Keratinocyte (primary cell): ENCODE measurements around the gene PDE4A. TPM values are rescaled to one million over a fixed set of nuclear protein-coding genes. Genes with fewer than 3 reads are reported as not detected.

Source experiments
- DNase-seq: peaks from one replicate; pipeline ENCODE4 v3.0.0-alpha.2; 2011; ENCODE audit warnings: low read depth, missing footprints, low spot score
- FAIRE-seq: peaks from 2 replicates; lab custom pipeline; 2011; peaks lifted over from hg19 to GRCh38; lab: Jason Lieb, UNC
- H2AFZ ChIP-seq: 2 replicates; pipeline ENCODE4 v1.6.0; 2012; ENCODE audit warnings: low read length, control low read depth, inconsistent platforms; ENCODE audit not compliant: control insufficient read depth
- H3K27ac ChIP-seq: 2 replicates; pipeline ENCODE4 v1.5.1; 2011; ENCODE audit warnings: low read length; ENCODE audit not compliant: control insufficient read depth, insufficient read depth
- H3K27me3 ChIP-seq: 3 replicates; pipeline ENCODE4 v1.6.0; 2011; ENCODE audit warnings: low read length; ENCODE audit not compliant: control insufficient read depth, insufficient read depth; ENCODE audit errors: extremely low read depth
- H3K36me3 ChIP-seq, 2 experiments: 2 replicates in 1 of 2; 3 replicates in 1 of 2; pipeline ENCODE4 v1.5.1; 2011; ENCODE audit warnings: low read length in 2 of 2, mild to moderate bottlenecking in 1 of 2; ENCODE audit not compliant: control insufficient read depth in 2 of 2, insufficient read depth in 2 of 2; ENCODE audit errors: extremely low read depth in 1 of 2
- H3K4me1 ChIP-seq: 3 replicates; pipeline ENCODE4 v1.5.1; 2011; ENCODE audit warnings: low read length; ENCODE audit not compliant: control insufficient read depth, insufficient read depth; ENCODE audit errors: extremely low read depth
- H3K4me2 ChIP-seq: 3 replicates; pipeline ENCODE4 v1.6.0; 2011; ENCODE audit warnings: low read depth, low read length; ENCODE audit not compliant: control insufficient read depth, insufficient read depth; ENCODE audit errors: extremely low read depth
- H3K4me3 ChIP-seq, 3 experiments: fragments of 200-600 bp in 1 of 3; sonication (generic) in 1 of 3; 2 replicates in 2 of 3; 3 replicates in 1 of 3; pipeline ENCODE4 v1.5.1; 2011 to 2016; ENCODE audit warnings: low read length in 3 of 3, mild to moderate bottlenecking in 3 of 3, control low read depth in 2 of 3, inconsistent platforms in 1 of 3, low read depth in 1 of 3, mixed read lengths in 1 of 3, mixed run types in 1 of 3, moderate library complexity in 1 of 3; ENCODE audit not compliant: control insufficient read depth in 2 of 3, insufficient read depth in 2 of 3; ENCODE audit errors: extremely low read depth in 1 of 3
- H3K79me2 ChIP-seq: 2 replicates; pipeline ENCODE4 v1.6.0; 2012; ENCODE audit warnings: low read length; ENCODE audit not compliant: control insufficient read depth, insufficient read depth
- H3K9ac ChIP-seq: 3 replicates; pipeline ENCODE4 v1.6.0; 2011; ENCODE audit warnings: low read length; ENCODE audit not compliant: control insufficient read depth, insufficient read depth; ENCODE audit errors: extremely low read depth
- H3K9me1 ChIP-seq: 3 replicates; pipeline ENCODE4 v1.6.0; 2011; ENCODE audit warnings: low read length; ENCODE audit not compliant: control insufficient read depth, insufficient read depth; ENCODE audit errors: extremely low read depth
- H3K9me3 ChIP-seq: 2 replicates; pipeline ENCODE4 v1.5.1; 2012; ENCODE audit warnings: low read depth, low read length; ENCODE audit not compliant: control insufficient read depth
- H4K20me1 ChIP-seq: 3 replicates; pipeline ENCODE4 v1.6.0; 2011; ENCODE audit warnings: low read length; ENCODE audit not compliant: control insufficient read depth, insufficient read depth; ENCODE audit errors: extremely low read depth
- EZH2 ChIP-seq: IDR thresholded peaks from one replicate; pipeline ENCODE4 v1.6.1; 2012; ENCODE audit warnings: inconsistent platforms, mild to moderate bottlenecking, low read length, moderate library complexity
- dilution Hi-C: fragments of 300-500 bp; cut with MboI; formaldehyde crosslinking; loops from one replicate; pipeline ENCODE4 v1.7.0; 2020; ENCODE audit warnings: low sequenced_read_pairs; ENCODE audit not compliant: extremely low pct_ligation_motif_present
- polyA plus RNA-seq, 5 experiments: library from polyadenylated mRNA; depleted of rRNA in 3 of 5; stranded (reverse) in 3 of 5; stranded (forward) in 1 of 5; unstranded in 1 of 5; fragments of >200 nt; gene quantifications; 1 replicate in 1 of 5; 2 replicates in 3 of 5; 3 replicates in 1 of 5; pipeline versions ENCODE4 v1.2.1 to v1.2.3, GENCODE V29; 2011 to 2012; ENCODE audit warnings: missing spikeins in 2 of 5, low read depth in 1 of 5, low replicate concordance in 1 of 5
- TF ChIP-seq, protein P1 (sequence below), 3 experiments: IDR thresholded peaks in 1 of 3; conservative IDR thresholded peaks in 1 of 3; optimal IDR thresholded peaks in 1 of 3; 2 replicates in 2 of 3; 3 replicates in 1 of 3; pipeline versions ENCODE3 to v1.5.1; 2011; ENCODE audit warnings: low read length in 3 of 3, mild to moderate bottlenecking in 3 of 3, moderate library complexity in 2 of 3, control low read depth in 1 of 3, inconsistent platforms in 1 of 3; ENCODE audit not compliant: insufficient read depth in 2 of 3; ENCODE audit errors: extremely low read depth in 1 of 3

PDE4A gene
- polyA plus RNA-seq, 1 donor (not counting 4 experiments of a cell fraction or from before 2014, with no cell fraction given), result 0.09 TPM

DNA sequence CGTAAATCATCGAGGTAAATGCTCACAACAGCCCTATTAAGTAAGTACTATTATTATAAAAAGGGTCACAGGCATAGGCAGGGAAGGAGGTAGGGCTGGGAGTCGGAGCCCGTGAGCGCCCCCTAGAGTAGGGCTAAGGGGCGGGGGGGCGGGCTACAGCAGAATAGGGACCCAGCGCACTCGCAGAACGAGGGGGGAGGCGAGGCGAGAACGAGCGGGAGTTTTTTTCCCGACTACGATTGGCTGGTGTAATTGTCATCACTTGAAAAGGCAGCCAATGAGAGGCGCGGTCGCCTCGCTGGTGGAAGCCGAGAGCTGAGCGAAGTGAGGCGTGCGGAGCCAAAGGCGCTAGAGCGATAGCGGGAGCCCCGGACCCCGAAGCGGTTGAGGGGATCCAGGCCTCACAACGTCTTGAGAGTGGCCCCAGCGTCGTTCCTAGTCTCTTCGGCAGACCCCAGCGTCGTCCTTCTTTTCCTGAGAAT lies 58.6 kb downstream of the PDE4A start:
- H3K27me3 ChIP-seq, result no peaks in the 10 kb centered on the region
- peaks cover 3% of the 10 kb centered on the region for H3K4me1 ChIP-seq
- H3K4me2 ChIP-seq, result peak overlapping the region; percentile 83
- no peaks in the 10 kb centered on the region for H3K36me3 ChIP-seq
- H3K9ac ChIP-seq, result no peak overlapping the region
- no peaks in the 10 kb centered on the region for H3K79me2 ChIP-seq
- no peaks in the 10 kb centered on the region for H4K20me1 ChIP-seq
- no peak overlapping the region for H3K27ac ChIP-seq
- peak overlapping the region in 2 of 3 experiments; percentile 31 to 42 for H3K4me3 ChIP-seq
- H3K9me1 ChIP-seq, result no peaks in the 10 kb centered on the region
- H2AFZ ChIP-seq, result peak overlapping the region; percentile 64
- FAIRE-seq (peak; percentile 69), DNase-seq (peak; percentile 26)
- dilution Hi-C loops, result no loop called here
- TF ChIP-seq, protein P1, sequence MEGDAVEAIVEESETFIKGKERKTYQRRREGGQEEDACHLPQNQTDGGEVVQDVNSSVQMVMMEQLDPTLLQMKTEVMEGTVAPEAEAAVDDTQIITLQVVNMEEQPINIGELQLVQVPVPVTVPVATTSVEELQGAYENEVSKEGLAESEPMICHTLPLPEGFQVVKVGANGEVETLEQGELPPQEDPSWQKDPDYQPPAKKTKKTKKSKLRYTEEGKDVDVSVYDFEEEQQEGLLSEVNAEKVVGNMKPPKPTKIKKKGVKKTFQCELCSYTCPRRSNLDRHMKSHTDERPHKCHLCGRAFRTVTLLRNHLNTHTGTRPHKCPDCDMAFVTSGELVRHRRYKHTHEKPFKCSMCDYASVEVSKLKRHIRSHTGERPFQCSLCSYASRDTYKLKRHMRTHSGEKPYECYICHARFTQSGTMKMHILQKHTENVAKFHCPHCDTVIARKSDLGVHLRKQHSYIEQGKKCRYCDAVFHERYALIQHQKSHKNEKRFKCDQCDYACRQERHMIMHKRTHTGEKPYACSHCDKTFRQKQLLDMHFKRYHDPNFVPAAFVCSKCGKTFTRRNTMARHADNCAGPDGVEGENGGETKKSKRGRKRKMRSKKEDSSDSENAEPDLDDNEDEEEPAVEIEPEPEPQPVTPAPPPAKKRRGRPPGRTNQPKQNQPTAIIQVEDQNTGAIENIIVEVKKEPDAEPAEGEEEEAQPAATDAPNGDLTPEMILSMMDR (optimal IDR thresholded peaks at IDR 0.05 in 1 of 3, IDR thresholded peaks at IDR 0.05 in 1 of 3, conservative IDR thresholded peaks at IDR 0.05 in 1 of 3; ENCODE audit: extremely low read depth in 1 of 3, insufficient read depth in 2 of 3, low read length in 3 of 3), result peak in 2 of 3 experiments; percentile 27 to 45
- no peak for TF ChIP-seq EZH2
- no peaks in the 10 kb centered on the region for H3K9me3 ChIP-seq

DNA sequence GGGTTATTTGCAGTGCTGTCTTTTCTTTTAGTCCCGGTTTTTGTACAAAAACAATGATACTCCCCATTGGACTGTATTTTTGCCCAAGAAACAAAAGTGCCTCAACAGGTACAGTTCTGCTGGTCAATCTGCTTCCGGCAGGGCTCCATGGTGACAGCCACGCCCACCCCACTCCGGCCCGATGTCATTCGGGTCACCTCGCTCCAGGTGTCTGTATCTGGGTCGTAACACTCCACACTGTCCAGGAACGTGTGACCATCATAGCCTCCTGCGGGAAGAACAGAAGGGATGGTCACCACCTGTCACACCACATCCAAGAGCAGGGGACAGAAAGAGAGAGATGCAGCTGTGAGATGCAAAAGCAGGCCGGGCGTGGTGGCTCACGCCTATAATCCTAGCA lies 66.2 kb downstream of the PDE4A start:
- DNase-seq, result no peak
- Histone ChIP-seq H3K4me3 (no peak overlapping the region), H3K9ac (no peak overlapping the region), H2AFZ (no peak overlapping the region), H3K9me1 (no peaks in the 10 kb centered on the region), H3K79me2 (peaks cover 19% of the 10 kb centered on the region), H4K20me1 (peaks cover 6% of the 10 kb centered on the region), H3K9me3 (no peaks in the 10 kb centered on the region), H3K36me3 (peaks cover 19 to 28% of the 10 kb centered on the region in 2 experiments), H3K27ac (no peak overlapping the region), H3K4me2 (no peak overlapping the region), H3K4me1 (no peaks in the 10 kb centered on the region), H3K27me3 (no peaks in the 10 kb centered on the region)
- no peak for TF ChIP-seq EZH2
- TF ChIP-seq, protein P1 (optimal IDR thresholded peaks at IDR 0.05 in 1 of 3, IDR thresholded peaks at IDR 0.05 in 1 of 3, conservative IDR thresholded peaks at IDR 0.05 in 1 of 3; ENCODE audit: extremely low read depth in 1 of 3, insufficient read depth in 2 of 3, low read length in 3 of 3), result no peak
- dilution Hi-C loops, result no loop called here
- FAIRE-seq, result no peak
